Liver (tissue), 3 donors: Measurements from ENCODE around the gene ALDH1L1.

Source experiments
- EGR1 ChIP-seq, 2 donors: IDR thresholded peaks; 2 replicates each; pipeline ENCODE4 v1.6.1; 2016 to 2018; ENCODE audit warnings: antibody characterized with exemption in 2 of 2, low read depth in 2 of 2
- FOXA1 ChIP-seq: IDR thresholded peaks from 2 replicates; pipeline ENCODE4 v1.6.1; 2016; ENCODE audit warnings: antibody characterized with exemption
- FOXA2 ChIP-seq: IDR thresholded peaks from 2 replicates; pipeline ENCODE4 v1.6.1; 2016; ENCODE audit warnings: antibody characterized with exemption
- GABPA ChIP-seq, 2 donors: IDR thresholded peaks in 1 of 2; conservative IDR thresholded peaks in 1 of 2; 2 replicates each; pipeline ENCODE4 v1.6.1; 2016; ENCODE audit warnings: antibody characterized with exemption in 2 of 2, mild to moderate bottlenecking in 1 of 2, moderate library complexity in 1 of 2
- JUND ChIP-seq, 2 donors: IDR thresholded peaks; 2 replicates each; pipeline ENCODE4 v1.6.1; 2016; ENCODE audit warnings: antibody characterized with exemption in 2 of 2
- MAX ChIP-seq: IDR thresholded peaks from 2 replicates; pipeline ENCODE4 v1.6.1; 2016; ENCODE audit warnings: antibody characterized with exemption
- RAD21 ChIP-seq, 2 donors: IDR thresholded peaks; 2 replicates each; pipeline ENCODE4 v1.6.1; 2016; ENCODE audit warnings: antibody characterized with exemption in 2 of 2, mild to moderate bottlenecking in 2 of 2
- REST ChIP-seq: IDR thresholded peaks from 2 replicates; pipeline ENCODE4 v1.6.1; 2016; ENCODE audit warnings: antibody characterized with exemption, mild to moderate bottlenecking
- SP1 ChIP-seq: IDR thresholded peaks from 2 replicates; pipeline ENCODE4 v1.6.1; 2018; ENCODE audit warnings: antibody characterized with exemption, mild to moderate bottlenecking
- TAF1 ChIP-seq: conservative IDR thresholded peaks from 2 replicates; pipeline ENCODE4 v1.6.1; 2016; ENCODE audit warnings: antibody characterized with exemption, mild to moderate bottlenecking
- YY1 ChIP-seq: IDR thresholded peaks from 2 replicates; pipeline ENCODE4 v1.6.1; 2016; ENCODE audit warnings: antibody characterized with exemption, mild to moderate bottlenecking
- ZBTB33 ChIP-seq: IDR thresholded peaks from 2 replicates; pipeline ENCODE4 v1.6.1; 2016; ENCODE audit warnings: antibody characterized with exemption
- TF ChIP-seq, protein P1 (sequence below): fragments of 150-350 bp; IDR thresholded peaks from 2 replicates; pipeline ENCODE4 v1.5.1; 2017; ENCODE audit warnings: improper control_type of control experiment, low read depth, low read length; ENCODE audit not compliant: missing input control
- TF ChIP-seq, protein P2 (sequence below): IDR thresholded peaks from 2 replicates; pipeline ENCODE4 v1.6.1; 2016; ENCODE audit warnings: antibody characterized with exemption
- donor health status: healthy.
- donor health status: healthy.

- TF ChIP-seq, protein P1, sequence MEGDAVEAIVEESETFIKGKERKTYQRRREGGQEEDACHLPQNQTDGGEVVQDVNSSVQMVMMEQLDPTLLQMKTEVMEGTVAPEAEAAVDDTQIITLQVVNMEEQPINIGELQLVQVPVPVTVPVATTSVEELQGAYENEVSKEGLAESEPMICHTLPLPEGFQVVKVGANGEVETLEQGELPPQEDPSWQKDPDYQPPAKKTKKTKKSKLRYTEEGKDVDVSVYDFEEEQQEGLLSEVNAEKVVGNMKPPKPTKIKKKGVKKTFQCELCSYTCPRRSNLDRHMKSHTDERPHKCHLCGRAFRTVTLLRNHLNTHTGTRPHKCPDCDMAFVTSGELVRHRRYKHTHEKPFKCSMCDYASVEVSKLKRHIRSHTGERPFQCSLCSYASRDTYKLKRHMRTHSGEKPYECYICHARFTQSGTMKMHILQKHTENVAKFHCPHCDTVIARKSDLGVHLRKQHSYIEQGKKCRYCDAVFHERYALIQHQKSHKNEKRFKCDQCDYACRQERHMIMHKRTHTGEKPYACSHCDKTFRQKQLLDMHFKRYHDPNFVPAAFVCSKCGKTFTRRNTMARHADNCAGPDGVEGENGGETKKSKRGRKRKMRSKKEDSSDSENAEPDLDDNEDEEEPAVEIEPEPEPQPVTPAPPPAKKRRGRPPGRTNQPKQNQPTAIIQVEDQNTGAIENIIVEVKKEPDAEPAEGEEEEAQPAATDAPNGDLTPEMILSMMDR = no peak
- TF ChIP-seq RAD21 (IDR thresholded peaks at IDR 0.05) (no peak), ZBTB33 (no peak), TAF1 (no peak), REST (no peak), YY1 (no peak), FOXA1 (no peak), SP1 (no peak), JUND (IDR thresholded peaks at IDR 0.05) (no peak), GABPA (IDR thresholded peaks at IDR 0.05 in 1 of 2, conservative IDR thresholded peaks at IDR 0.05 in 1 of 2) (no peak), MAX (no peak), EGR1 (IDR thresholded peaks at IDR 0.05; ENCODE audit: low read depth in 2 of 2) (no peak), FOXA2 (no peak)
- TF ChIP-seq, protein P2, sequence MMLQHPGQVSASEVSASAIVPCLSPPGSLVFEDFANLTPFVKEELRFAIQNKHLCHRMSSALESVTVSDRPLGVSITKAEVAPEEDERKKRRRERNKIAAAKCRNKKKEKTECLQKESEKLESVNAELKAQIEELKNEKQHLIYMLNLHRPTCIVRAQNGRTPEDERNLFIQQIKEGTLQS = no peak
Observed at GRCh38 chr3:126181398-126181725, 976 bp upstream of the ALDH1L1 start.
